Hepatocyte (in vitro differentiated cells): ENCODE data around the gene OR2A1. TPM values are rescaled to one million over a fixed set of nuclear protein-coding genes. Genes with fewer than 3 reads are reported as not detected.
"Not testable (repeated sequence)": the region's sequence is repeated elsewhere in the genome, so short reads cannot be mapped to it uniquely, and the experiment has no call there.

Source experiments
- DNase-seq: peaks from one replicate; pipeline ENCODE4 v3.0.0-alpha.2; 2016; ENCODE audit warnings: low spot score
- H2AFZ ChIP-seq: fragments of 200-600 bp; sonication (generic); 2 replicates; pipeline ENCODE4 v1.6.0; 2016; ENCODE audit warnings: antibody characterized with exemption, mild to moderate bottlenecking
- H3K27ac ChIP-seq: fragments of 200-600 bp; sonication (generic); 2 replicates; pipeline ENCODE4 v1.5.1; 2016; ENCODE audit warnings: mild to moderate bottlenecking
- H3K27me3 ChIP-seq: fragments of 200-600 bp; sonication (generic); 2 replicates; pipeline ENCODE4 v1.6.1; 2016
- H3K36me3 ChIP-seq: fragments of 200-600 bp; sonication (generic); replicated peaks from 2 replicates; pipeline ENCODE4 v1.5.1; 2016; ENCODE audit warnings: low read depth; ENCODE audit not compliant: insufficient read depth
- H3K4me1 ChIP-seq: fragments of 200-600 bp; sonication (generic); 2 replicates; pipeline ENCODE4 v1.5.1; 2016; ENCODE audit warnings: mild to moderate bottlenecking, moderate library complexity; ENCODE audit not compliant: insufficient read depth
- H3K4me2 ChIP-seq: fragments of 200-600 bp; sonication (generic); 2 replicates; pipeline ENCODE4 v1.6.0; 2016
- H3K4me3 ChIP-seq: fragments of 200-600 bp; sonication (generic); 2 replicates; pipeline ENCODE4 v1.5.1; 2016; ENCODE audit warnings: mild to moderate bottlenecking
- H3K79me2 ChIP-seq: fragments of 200-600 bp; sonication (generic); 2 replicates; pipeline ENCODE4 v1.6.0; 2017; ENCODE audit warnings: mild to moderate bottlenecking
- H3K9me2 ChIP-seq: fragments of 200-600 bp; sonication (generic); replicated peaks from 2 replicates; pipeline ENCODE4 v1.6.0; 2017; ENCODE audit warnings: mild to moderate bottlenecking; ENCODE audit not compliant: insufficient read depth
- H3K9me3 ChIP-seq: fragments of 200-600 bp; sonication (generic); 2 replicates; pipeline ENCODE4 v1.5.1; 2016; ENCODE audit warnings: low read depth, mild to moderate bottlenecking
- H4K20me1 ChIP-seq: fragments of 200-600 bp; sonication (generic); 2 replicates; pipeline ENCODE4 v1.6.0; 2016; ENCODE audit warnings: mild to moderate bottlenecking; ENCODE audit not compliant: insufficient read depth, poor library complexity, severe bottlenecking
- WGBS: methylation state at CpG from one replicate; pipeline ENCODE4 v1.1.6; 2016; ENCODE audit warnings: low lambda C conversion rate; ENCODE audit errors: missing lambda C conversion rate; 5-methylcytosine and 5-hydroxymethylcytosine counted together
- polyA plus RNA-seq: library from polyadenylated mRNA; unstranded; fragments of >200 nt; fragmentation: Nextera tagmentation; extraction: Ambion mirVana; gene quantifications from 2 replicates; pipeline ENCODE4 v1.2.1, GENCODE V29; 2016
- total RNA-seq: library from RNA; depleted of rRNA; stranded (reverse); fragments of >200 nt; gene quantifications from 2 replicates; pipeline ENCODE4 v1.2.3, GENCODE V29; 2014

The OR2A1 gene
- total and polyA plus RNA-seq, 2 experiments from 2014 or later = 0.06 TPM; not detected in 1

- H3K36me3 ChIP-seq, H4K20me1 ChIP-seq, H3K27me3 ChIP-seq, H3K9me3 ChIP-seq, DNase-seq, H3K9me2 ChIP-seq, H3K4me1 ChIP-seq, H2AFZ ChIP-seq, H3K4me3 ChIP-seq, H3K4me2 ChIP-seq, H3K27ac ChIP-seq, H3K79me2 ChIP-seq: not testable (repeated sequence)
- no CpG with 5 or more reads among the region's 3 CpGs for WGBS
Observed at GRCh38 chr7:144287171-144287784, 24.9 kb upstream of the OR2A1 start.

GRCh38 chr7:144291607-144292006 is 20.6 kb upstream of the OR2A1 start:
- H3K79me2 ChIP-seq, H4K20me1 ChIP-seq, H3K9me2 ChIP-seq, H3K4me2 ChIP-seq, H3K36me3 ChIP-seq, H2AFZ ChIP-seq, H3K27me3 ChIP-seq, H3K27ac ChIP-seq, H3K4me3 ChIP-seq, H3K4me1 ChIP-seq, H3K9me3 ChIP-seq: not testable (repeated sequence)
- DNase-seq = peak; percentile 2
- WGBS = 43% methylated on average over 2 of the region's 4 CpGs

GRCh38 chr7:144292384-144293161 is 19.6 kb upstream of the OR2A1 start:
- not testable (repeated sequence) for H3K9me3 ChIP-seq, H2AFZ ChIP-seq, H3K4me3 ChIP-seq, H3K4me2 ChIP-seq, H4K20me1 ChIP-seq, H3K4me1 ChIP-seq, H3K9me2 ChIP-seq, DNase-seq, H3K27me3 ChIP-seq, H3K27ac ChIP-seq, H3K79me2 ChIP-seq, H3K36me3 ChIP-seq
- WGBS = 83% methylated on average over 4 of the region's 14 CpGs

GRCh38 chr7:144293794-144294499 is 18.3 kb upstream of the OR2A1 start:
- no CpG with 5 or more reads among the region's 60 CpGs for WGBS

GRCh38 chr7:144302578-144303303 is 9.5 kb upstream of the OR2A1 start:
- not testable (repeated sequence) for H3K4me3 ChIP-seq, H3K9me2 ChIP-seq, H3K4me1 ChIP-seq, H3K79me2 ChIP-seq, DNase-seq, H2AFZ ChIP-seq, H3K4me2 ChIP-seq, H3K27me3 ChIP-seq, H3K9me3 ChIP-seq, H4K20me1 ChIP-seq, H3K27ac ChIP-seq, H3K36me3 ChIP-seq
- no CpG with 5 or more reads among the region's 1 CpG for WGBS

More at GRCh38 chr7:144293794-144294499, 18.3 kb upstream of the OR2A1 start:
- not testable (repeated sequence) for H3K36me3 ChIP-seq, H3K9me2 ChIP-seq, H3K4me1 ChIP-seq, H3K9me3 ChIP-seq, DNase-seq, H3K79me2 ChIP-seq, H3K4me3 ChIP-seq, H2AFZ ChIP-seq, H3K27ac ChIP-seq, H3K4me2 ChIP-seq, H3K27me3 ChIP-seq, H4K20me1 ChIP-seq

- H3K4me2 ChIP-seq, H3K79me2 ChIP-seq, H3K9me2 ChIP-seq, H3K27me3 ChIP-seq, H3K36me3 ChIP-seq, H3K4me3 ChIP-seq, H3K4me1 ChIP-seq, H2AFZ ChIP-seq, H3K27ac ChIP-seq, DNase-seq, H4K20me1 ChIP-seq, H3K9me3 ChIP-seq: not testable (repeated sequence)
- no CpG with 5 or more reads among the region's 5 CpGs for WGBS
Observed at GRCh38 chr7:144303607-144304006, 8.6 kb upstream of the OR2A1 start.

- not testable (repeated sequence) for H3K79me2 ChIP-seq, H3K4me3 ChIP-seq, H3K4me1 ChIP-seq, H4K20me1 ChIP-seq, H3K9me3 ChIP-seq, H3K27me3 ChIP-seq, DNase-seq, H3K36me3 ChIP-seq, H3K27ac ChIP-seq, H2AFZ ChIP-seq, H3K4me2 ChIP-seq, H3K9me2 ChIP-seq
- no CpG with 5 or more reads among the region's 2 CpGs for WGBS
Observed at GRCh38 chr7:144305156-144305555, 7.1 kb upstream of the OR2A1 start.

GRCh38 chr7:144309702-144310101 is 2.5 kb upstream of the OR2A1 start:
- not testable (repeated sequence) for H3K9me2 ChIP-seq, H3K36me3 ChIP-seq, H3K4me2 ChIP-seq, H4K20me1 ChIP-seq, DNase-seq, H3K4me1 ChIP-seq, H3K79me2 ChIP-seq, H2AFZ ChIP-seq, H3K27ac ChIP-seq, H3K9me3 ChIP-seq, H3K27me3 ChIP-seq, H3K4me3 ChIP-seq
- WGBS = no CpG with 5 or more reads among the region's 2 CpGs
